Keratinocyte (primary cell): ENCODE results near the gene KIRREL2. TPM values are rescaled to one million over a fixed set of nuclear protein-coding genes. Genes with fewer than 3 reads are reported as not detected.
A peak's percentile ranks its signal among the peaks of the same experiment; 100 is the strongest.
"Not testable (repeated sequence)": the region's sequence is repeated elsewhere in the genome, so short reads cannot be mapped to it uniquely, and the experiment has no call there.

Source experiments
- DNase-seq: peaks from one replicate; pipeline ENCODE4 v3.0.0-alpha.2; 2011; ENCODE audit warnings: low read depth, missing footprints, low spot score
- FAIRE-seq: peaks from 2 replicates; lab custom pipeline; 2011; peaks lifted over from hg19 to GRCh38; lab: Jason Lieb, UNC
- H2AFZ ChIP-seq: 2 replicates; pipeline ENCODE4 v1.6.0; 2012; ENCODE audit warnings: low read length, control low read depth, inconsistent platforms; ENCODE audit not compliant: control insufficient read depth
- H3K27ac ChIP-seq: 2 replicates; pipeline ENCODE4 v1.5.1; 2011; ENCODE audit warnings: low read length; ENCODE audit not compliant: control insufficient read depth, insufficient read depth
- H3K27me3 ChIP-seq: 3 replicates; pipeline ENCODE4 v1.6.0; 2011; ENCODE audit warnings: low read length; ENCODE audit not compliant: control insufficient read depth, insufficient read depth; ENCODE audit errors: extremely low read depth
- H3K36me3 ChIP-seq, 2 experiments: 2 replicates in 1 of 2; 3 replicates in 1 of 2; pipeline ENCODE4 v1.5.1; 2011; ENCODE audit warnings: low read length in 2 of 2, mild to moderate bottlenecking in 1 of 2; ENCODE audit not compliant: control insufficient read depth in 2 of 2, insufficient read depth in 2 of 2; ENCODE audit errors: extremely low read depth in 1 of 2
- H3K4me1 ChIP-seq: 3 replicates; pipeline ENCODE4 v1.5.1; 2011; ENCODE audit warnings: low read length; ENCODE audit not compliant: control insufficient read depth, insufficient read depth; ENCODE audit errors: extremely low read depth
- H3K4me2 ChIP-seq: 3 replicates; pipeline ENCODE4 v1.6.0; 2011; ENCODE audit warnings: low read depth, low read length; ENCODE audit not compliant: control insufficient read depth, insufficient read depth; ENCODE audit errors: extremely low read depth
- H3K4me3 ChIP-seq, 3 experiments: fragments of 200-600 bp in 1 of 3; sonication (generic) in 1 of 3; 2 replicates in 2 of 3; 3 replicates in 1 of 3; pipeline ENCODE4 v1.5.1; 2011 to 2016; ENCODE audit warnings: low read length in 3 of 3, mild to moderate bottlenecking in 3 of 3, control low read depth in 2 of 3, inconsistent platforms in 1 of 3, low read depth in 1 of 3, mixed read lengths in 1 of 3, mixed run types in 1 of 3, moderate library complexity in 1 of 3; ENCODE audit not compliant: control insufficient read depth in 2 of 3, insufficient read depth in 2 of 3; ENCODE audit errors: extremely low read depth in 1 of 3
- H3K79me2 ChIP-seq: 2 replicates; pipeline ENCODE4 v1.6.0; 2012; ENCODE audit warnings: low read length; ENCODE audit not compliant: control insufficient read depth, insufficient read depth
- H3K9ac ChIP-seq: 3 replicates; pipeline ENCODE4 v1.6.0; 2011; ENCODE audit warnings: low read length; ENCODE audit not compliant: control insufficient read depth, insufficient read depth; ENCODE audit errors: extremely low read depth
- H3K9me1 ChIP-seq: 3 replicates; pipeline ENCODE4 v1.6.0; 2011; ENCODE audit warnings: low read length; ENCODE audit not compliant: control insufficient read depth, insufficient read depth; ENCODE audit errors: extremely low read depth
- H3K9me3 ChIP-seq: 2 replicates; pipeline ENCODE4 v1.5.1; 2012; ENCODE audit warnings: low read depth, low read length; ENCODE audit not compliant: control insufficient read depth
- H4K20me1 ChIP-seq: 3 replicates; pipeline ENCODE4 v1.6.0; 2011; ENCODE audit warnings: low read length; ENCODE audit not compliant: control insufficient read depth, insufficient read depth; ENCODE audit errors: extremely low read depth
- EZH2 ChIP-seq: IDR thresholded peaks from one replicate; pipeline ENCODE4 v1.6.1; 2012; ENCODE audit warnings: inconsistent platforms, mild to moderate bottlenecking, low read length, moderate library complexity
- dilution Hi-C: fragments of 300-500 bp; cut with MboI; formaldehyde crosslinking; loops from one replicate; pipeline ENCODE4 v1.7.0; 2020; ENCODE audit warnings: low sequenced_read_pairs; ENCODE audit not compliant: extremely low pct_ligation_motif_present
- polyA plus RNA-seq, 5 experiments: library from polyadenylated mRNA; depleted of rRNA in 3 of 5; stranded (reverse) in 3 of 5; stranded (forward) in 1 of 5; unstranded in 1 of 5; fragments of >200 nt; gene quantifications; 1 replicate in 1 of 5; 2 replicates in 3 of 5; 3 replicates in 1 of 5; pipeline versions ENCODE4 v1.2.1 to v1.2.3, GENCODE V29; 2011 to 2012; ENCODE audit warnings: missing spikeins in 2 of 5, low read depth in 1 of 5, low replicate concordance in 1 of 5
- TF ChIP-seq, protein P1 (sequence below), 3 experiments: IDR thresholded peaks in 1 of 3; conservative IDR thresholded peaks in 1 of 3; optimal IDR thresholded peaks in 1 of 3; 2 replicates in 2 of 3; 3 replicates in 1 of 3; pipeline versions ENCODE3 to v1.5.1; 2011; ENCODE audit warnings: low read length in 3 of 3, mild to moderate bottlenecking in 3 of 3, moderate library complexity in 2 of 3, control low read depth in 1 of 3, inconsistent platforms in 1 of 3; ENCODE audit not compliant: insufficient read depth in 2 of 3; ENCODE audit errors: extremely low read depth in 1 of 3

The KIRREL2 gene
- polyA plus RNA-seq, 1 donor (not counting 4 experiments of a cell fraction or from before 2014, with no cell fraction given) = not detected

DNA sequence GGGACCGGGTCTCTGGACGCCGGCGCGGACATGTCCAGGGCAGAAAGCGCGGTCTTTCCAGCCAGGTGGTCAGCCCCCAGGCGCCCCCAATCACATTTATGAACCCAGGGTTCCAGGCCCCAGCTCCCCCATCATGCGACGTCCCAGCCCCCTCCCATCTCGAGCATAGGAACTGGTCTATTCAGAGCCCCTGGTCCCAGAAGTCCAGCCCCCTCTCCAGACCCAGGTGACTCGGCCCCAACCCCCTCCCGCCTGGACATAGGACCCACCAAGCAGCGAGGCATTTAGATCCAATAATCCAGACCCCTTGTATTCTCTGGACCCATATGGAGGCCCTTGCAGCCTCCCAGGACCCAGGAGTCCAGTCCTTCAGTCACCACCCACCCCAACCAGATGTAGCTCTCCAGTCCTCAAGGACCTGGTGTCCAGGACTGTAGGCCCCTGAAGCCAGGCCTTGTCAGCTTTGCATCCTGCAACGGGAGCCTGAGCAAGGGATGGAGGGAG lies 12.2 kb downstream of the KIRREL2 start:
- Histone ChIP-seq H3K9me1 (no peaks in the 10 kb centered on the region), H3K9ac (no peak overlapping the region), H3K4me2 (peak overlapping the region; percentile 58), H2AFZ (no peak overlapping the region), H3K27me3 (peaks cover 24% of the 10 kb centered on the region), H4K20me1 (peaks cover 3% of the 10 kb centered on the region), H3K36me3 (no peaks in the 10 kb centered on the region), H3K79me2 (no peaks in the 10 kb centered on the region), H3K4me1 (peaks cover 3% of the 10 kb centered on the region), H3K27ac (no peak overlapping the region), H3K4me3 (peak overlapping the region in 2 of 3 experiments; percentile 16 to 42), H3K9me3 (no peaks in the 10 kb centered on the region)
- FAIRE-seq (no peak), DNase-seq (no peak)
- dilution Hi-C loops = no loop called here
- TF ChIP-seq, protein P1, sequence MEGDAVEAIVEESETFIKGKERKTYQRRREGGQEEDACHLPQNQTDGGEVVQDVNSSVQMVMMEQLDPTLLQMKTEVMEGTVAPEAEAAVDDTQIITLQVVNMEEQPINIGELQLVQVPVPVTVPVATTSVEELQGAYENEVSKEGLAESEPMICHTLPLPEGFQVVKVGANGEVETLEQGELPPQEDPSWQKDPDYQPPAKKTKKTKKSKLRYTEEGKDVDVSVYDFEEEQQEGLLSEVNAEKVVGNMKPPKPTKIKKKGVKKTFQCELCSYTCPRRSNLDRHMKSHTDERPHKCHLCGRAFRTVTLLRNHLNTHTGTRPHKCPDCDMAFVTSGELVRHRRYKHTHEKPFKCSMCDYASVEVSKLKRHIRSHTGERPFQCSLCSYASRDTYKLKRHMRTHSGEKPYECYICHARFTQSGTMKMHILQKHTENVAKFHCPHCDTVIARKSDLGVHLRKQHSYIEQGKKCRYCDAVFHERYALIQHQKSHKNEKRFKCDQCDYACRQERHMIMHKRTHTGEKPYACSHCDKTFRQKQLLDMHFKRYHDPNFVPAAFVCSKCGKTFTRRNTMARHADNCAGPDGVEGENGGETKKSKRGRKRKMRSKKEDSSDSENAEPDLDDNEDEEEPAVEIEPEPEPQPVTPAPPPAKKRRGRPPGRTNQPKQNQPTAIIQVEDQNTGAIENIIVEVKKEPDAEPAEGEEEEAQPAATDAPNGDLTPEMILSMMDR (optimal IDR thresholded peaks at IDR 0.05 in 1 of 3, IDR thresholded peaks at IDR 0.05 in 1 of 3, conservative IDR thresholded peaks at IDR 0.05 in 1 of 3; ENCODE audit: extremely low read depth in 1 of 3, insufficient read depth in 2 of 3, low read length in 3 of 3) = no peak
- no peak for TF ChIP-seq EZH2

- Histone ChIP-seq H3K9me1 (no peaks in the 10 kb centered on the region), H2AFZ (no peak overlapping the region), H3K4me2 (peak overlapping the region; percentile 58), H3K27me3 (peaks cover 24% of the 10 kb centered on the region), H3K79me2 (no peaks in the 10 kb centered on the region), H3K4me3 (peak overlapping the region in 1 of 3 experiments; percentile 20), H3K4me1 (peaks cover 3% of the 10 kb centered on the region), H3K9ac (no peak overlapping the region), H3K27ac (no peak overlapping the region), H4K20me1 (peaks cover 3% of the 10 kb centered on the region), H3K9me3 (no peaks in the 10 kb centered on the region), H3K36me3 (no peaks in the 10 kb centered on the region)
- DNase-seq = peak; percentile 21
- FAIRE-seq = no peak
- no peak for TF ChIP-seq EZH2
- TF ChIP-seq, protein P1 (optimal IDR thresholded peaks at IDR 0.05 in 1 of 3, IDR thresholded peaks at IDR 0.05 in 1 of 3, conservative IDR thresholded peaks at IDR 0.05 in 1 of 3; ENCODE audit: extremely low read depth in 1 of 3, insufficient read depth in 2 of 3, low read length in 3 of 3) = no peak
- dilution Hi-C loops = no loop called here
Observed at GRCh38 chr19:35869327-35870123, 12.8 kb downstream of the KIRREL2 start.

GRCh38 chr19:35870124-35870736 lies 13.5 kb downstream of the KIRREL2 start:
- FAIRE-seq, H2AFZ ChIP-seq: not testable (repeated sequence)

More at GRCh38 chr19:35870124-35870736, 13.5 kb downstream of the KIRREL2 start:
- peak overlapping the region; percentile 58 for H3K4me2 ChIP-seq
- H3K4me1 ChIP-seq, H3K4me3 ChIP-seq, H4K20me1 ChIP-seq, H3K9ac ChIP-seq, H3K9me3 ChIP-seq, H3K36me3 ChIP-seq, H3K27ac ChIP-seq, dilution Hi-C loops, H3K79me2 ChIP-seq, DNase-seq, H3K9me1 ChIP-seq: not testable (repeated sequence)
- H3K27me3 ChIP-seq = peaks cover 24% of the 10 kb centered on the region
